ENCODE measurements around the gene SLFN14. TPM values are rescaled to one million over a fixed set of nuclear protein-coding genes. Genes with fewer than 3 reads are reported as not detected.
"Not testable (repeated sequence)": the region's sequence is repeated elsewhere in the genome, so short reads cannot be mapped to it uniquely, and the experiment has no call there.

SLFN14 gene
- total and polyA plus RNA-seq, 3 donors from 2014 or later = 0.30 to 0.55 (median 0.37) TPM

- DNase-seq = no peak
- intact Hi-C loops (cut with DNase I; ENCODE audit: low total_unique reads) = no loop called here
- TF ChIP-seq POLR2A (IDR thresholded peaks at IDR 0.05) = no peak
- TF ChIP-seq, protein P1, sequence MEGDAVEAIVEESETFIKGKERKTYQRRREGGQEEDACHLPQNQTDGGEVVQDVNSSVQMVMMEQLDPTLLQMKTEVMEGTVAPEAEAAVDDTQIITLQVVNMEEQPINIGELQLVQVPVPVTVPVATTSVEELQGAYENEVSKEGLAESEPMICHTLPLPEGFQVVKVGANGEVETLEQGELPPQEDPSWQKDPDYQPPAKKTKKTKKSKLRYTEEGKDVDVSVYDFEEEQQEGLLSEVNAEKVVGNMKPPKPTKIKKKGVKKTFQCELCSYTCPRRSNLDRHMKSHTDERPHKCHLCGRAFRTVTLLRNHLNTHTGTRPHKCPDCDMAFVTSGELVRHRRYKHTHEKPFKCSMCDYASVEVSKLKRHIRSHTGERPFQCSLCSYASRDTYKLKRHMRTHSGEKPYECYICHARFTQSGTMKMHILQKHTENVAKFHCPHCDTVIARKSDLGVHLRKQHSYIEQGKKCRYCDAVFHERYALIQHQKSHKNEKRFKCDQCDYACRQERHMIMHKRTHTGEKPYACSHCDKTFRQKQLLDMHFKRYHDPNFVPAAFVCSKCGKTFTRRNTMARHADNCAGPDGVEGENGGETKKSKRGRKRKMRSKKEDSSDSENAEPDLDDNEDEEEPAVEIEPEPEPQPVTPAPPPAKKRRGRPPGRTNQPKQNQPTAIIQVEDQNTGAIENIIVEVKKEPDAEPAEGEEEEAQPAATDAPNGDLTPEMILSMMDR (IDR thresholded peaks at IDR 0.05) = no peak
- 87% methylated on average over 8 of the region's 8 CpGs for WGBS, 2 donors
- Histone ChIP-seq H3K27ac (no peak overlapping the region), H3K36me3 (ENCODE audit: low read depth, missing control alignments) (no peaks in the 10 kb centered on the region), H3K27me3 (no peaks in the 10 kb centered on the region), H3K4me1 (no peaks in the 10 kb centered on the region), H3K9me3 (no peaks in the 10 kb centered on the region), H3K4me3 (no peak overlapping the region)
Observed at GRCh38 chr17:35519906-35520442, 40.6 kb downstream of the SLFN14 start.

DNA sequence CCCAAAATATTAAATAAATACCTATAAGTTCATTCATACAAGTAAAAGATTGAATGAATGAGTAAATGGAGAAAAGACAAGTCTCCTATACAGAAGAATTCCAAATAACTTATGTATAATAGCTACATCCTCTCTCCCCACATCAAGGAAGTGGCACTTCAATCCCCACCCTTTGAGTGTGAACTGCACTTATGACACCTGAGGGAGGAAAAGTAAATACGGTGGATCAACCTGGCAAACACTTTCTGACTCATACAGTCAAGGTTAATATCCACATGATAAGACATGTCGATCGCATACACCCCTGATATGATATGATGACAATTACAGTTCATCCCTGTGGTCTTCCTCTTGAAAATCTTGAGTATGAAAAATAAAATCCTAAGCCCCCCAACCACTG is 41.2 kb downstream of the SLFN14 start:
- TF ChIP-seq POLR2A (IDR thresholded peaks at IDR 0.05) = no peak
- TF ChIP-seq, protein P1 (IDR thresholded peaks at IDR 0.05) = no peak
- no peak for DNase-seq
- no peak overlapping the region for H3K4me3 ChIP-seq
- 83 to 84% methylated on average over 3 of the region's 3 CpGs for WGBS, 2 donors
- intact Hi-C loops (cut with DNase I; ENCODE audit: low total_unique reads) = no loop called here
- H3K9me3 ChIP-seq = no peaks in the 10 kb centered on the region
- no peak overlapping the region for H3K27ac ChIP-seq
- H3K36me3 ChIP-seq (ENCODE audit: low read depth, missing control alignments) = no peaks in the 10 kb centered on the region
- no peaks in the 10 kb centered on the region for H3K27me3 ChIP-seq
- no peaks in the 10 kb centered on the region for H3K4me1 ChIP-seq

- H3K27ac ChIP-seq; intact Hi-C loops (cut with DNase I; ENCODE audit: low total_unique reads); H3K36me3 ChIP-seq (ENCODE audit: low read depth, missing control alignments); H3K9me3 ChIP-seq; DNase-seq; H3K27me3 ChIP-seq; H3K4me1 ChIP-seq; H3K4me3 ChIP-seq: not testable (repeated sequence)
- WGBS, 2 donors = 88 to 93% methylated on average over 5 of the region's 5 CpGs
Observed at GRCh38 chr17:35518431-35518830, 42.2 kb downstream of the SLFN14 start.

- no peaks in the 10 kb centered on the region for H3K4me1 ChIP-seq
- no peaks in the 10 kb centered on the region for H3K36me3 ChIP-seq (ENCODE audit: low read depth, missing control alignments)
- WGBS, 2 donors = 46 to 54% methylated on average over 21 of the region's 21 CpGs
- TF ChIP-seq POLR2A (IDR thresholded peaks at IDR 0.05) = no peak
- TF ChIP-seq, protein P1 (IDR thresholded peaks at IDR 0.05) = no peak
- H3K27ac ChIP-seq = no peak overlapping the region
- no peaks in the 10 kb centered on the region for H3K9me3 ChIP-seq
- no peak overlapping the region for H3K4me3 ChIP-seq
- DNase-seq = no peak
- intact Hi-C loops (cut with DNase I; ENCODE audit: low total_unique reads) = no loop called here
- no peaks in the 10 kb centered on the region for H3K27me3 ChIP-seq
Observed at GRCh38 chr17:35515027-35515426, 45.6 kb downstream of the SLFN14 start.

- 38 to 52% methylated on average over 2 of the region's 2 CpGs for WGBS, 2 donors
Observed at GRCh38 chr17:35514564-35514963, 46.1 kb downstream of the SLFN14 start.

More at GRCh38 chr17:35514564-35514963, 46.1 kb downstream of the SLFN14 start:
- no peak for TF ChIP-seq POLR2A (IDR thresholded peaks at IDR 0.05)
- TF ChIP-seq, protein P1 (IDR thresholded peaks at IDR 0.05) = no peak
- Histone ChIP-seq H3K27me3 (no peaks in the 10 kb centered on the region), H3K9me3 (no peaks in the 10 kb centered on the region), H3K4me1 (no peaks in the 10 kb centered on the region), H3K27ac (no peak overlapping the region), H3K4me3 (no peak overlapping the region), H3K36me3 (ENCODE audit: low read depth, missing control alignments) (no peaks in the 10 kb centered on the region)
- intact Hi-C loops (cut with DNase I; ENCODE audit: low total_unique reads) = no loop called here
- DNase-seq = no peak

Small RNAs within 50 kb of the gene (small RNA-seq; reads per million reads assigned to genes)
- gene AC004134.1 = 0 reads per million in 2 donors
- gene AC015911.1 = 0 reads per million in 2 donors
- gene SNORD7 = 147 to 198 reads per million in 2 donors

Other genes starting within 250 kb of the SLFN14 start
- gene SLFN11, start 187.2 kb downstream of the SLFN14 start, total RNA-seq = 1 to 10 TPM; 5.5 to 6.4 TPM
- gene SLFN11, start 187.2 kb downstream of the SLFN14 start, polyA plus RNA-seq (ENCODE audit: insufficient read depth, low read depth, low replicate concordance) = 9.3 TPM
- gene SLFN12, start 128.3 kb downstream of the SLFN14 start, total RNA-seq = 1 to 10 TPM; 2.9 to 4.7 TPM
- 2.6 TPM for gene SLFN12, start 128.3 kb downstream of the SLFN14 start, polyA plus RNA-seq (ENCODE audit: insufficient read depth, low read depth, low replicate concordance)
- 1 to 10 TPM; 2.2 to 2.6 TPM for gene SLFN13, start 112.1 kb downstream of the SLFN14 start, total RNA-seq
- gene SLFN13, start 112.1 kb downstream of the SLFN14 start, polyA plus RNA-seq (ENCODE audit: insufficient read depth, low read depth, low replicate concordance) = 2.5 TPM
- gene SLFN12L, start 23.1 kb downstream of the SLFN14 start, total RNA-seq = 1 to 10 TPM; 1.0 to 1.4 TPM
- 0.69 TPM for gene SLFN12L, start 23.1 kb downstream of the SLFN14 start, polyA plus RNA-seq (ENCODE audit: insufficient read depth, low read depth, low replicate concordance)
- gene PEX12, start 17.8 kb upstream of the SLFN14 start, total RNA-seq = 10 to 100 TPM; 13.6 to 17.3 TPM
- 15.1 TPM for gene PEX12, start 17.8 kb upstream of the SLFN14 start, polyA plus RNA-seq (ENCODE audit: insufficient read depth, low read depth, low replicate concordance)
- gene AP2B1, start 26.5 kb upstream of the SLFN14 start, total RNA-seq = 100 to 1,000 TPM; 132 to 147 TPM
- gene AP2B1, start 26.5 kb upstream of the SLFN14 start, polyA plus RNA-seq (ENCODE audit: insufficient read depth, low read depth, low replicate concordance) = 310 TPM
- gene RASL10B, start 170.8 kb upstream of the SLFN14 start, total RNA-seq = 1 to 10 TPM; 2.5 to 4.8 TPM
- 3.8 TPM for gene RASL10B, start 170.8 kb upstream of the SLFN14 start, polyA plus RNA-seq (ENCODE audit: insufficient read depth, low read depth, low replicate concordance)
- under 1 TPM; 0.31 to 0.71 TPM for gene GAS2L2, start 192.4 kb upstream of the SLFN14 start, total RNA-seq
- 0.62 TPM for gene GAS2L2, start 192.4 kb upstream of the SLFN14 start, polyA plus RNA-seq (ENCODE audit: insufficient read depth, low read depth, low replicate concordance)
- 100 to 1,000 TPM in 1 of 2 donors, 10 to 100 TPM in 1; 48.8 to 102 TPM for gene C17orf50, start 200.1 kb upstream of the SLFN14 start, total RNA-seq
- gene C17orf50, start 200.1 kb upstream of the SLFN14 start, polyA plus RNA-seq (ENCODE audit: insufficient read depth, low read depth, low replicate concordance) = 154 TPM
- 100 to 1,000 TPM; 179 to 237 TPM for gene MMP28, start 234.8 kb upstream of the SLFN14 start, total RNA-seq
- 78.3 TPM for gene MMP28, start 234.8 kb upstream of the SLFN14 start, polyA plus RNA-seq (ENCODE audit: insufficient read depth, low read depth, low replicate concordance)
- 100 to 1,000 TPM; 133 to 160 TPM for gene TAF15, start 248.7 kb upstream of the SLFN14 start, total RNA-seq
- gene TAF15, start 248.7 kb upstream of the SLFN14 start, polyA plus RNA-seq (ENCODE audit: insufficient read depth, low read depth, low replicate concordance) = 185 TPM